HepG2 (cell line): Measurements from ENCODE around the gene ZFPM1.

ENCODE experiments used
- ATF2 ChIP-seq: sonication (generic); formaldehyde crosslinking; IDR thresholded peaks from 2 replicates; pipeline ENCODE4 v1.4.0; 2020; ENCODE audit warnings: missing genetic modification reagents
- BHLHE40 ChIP-seq: IDR thresholded peaks from 2 replicates; pipeline ENCODE4 v1.6.1; 2011; ENCODE audit warnings: low read length, improper control_type of control experiment
- JUNB ChIP-seq: sonication (generic); formaldehyde crosslinking; IDR thresholded peaks from 2 replicates; pipeline ENCODE4 v1.8.0; 2022; ENCODE audit warnings: missing genetic modification reagents, mild to moderate bottlenecking, borderline replicate concordance
- PRPF4 ChIP-seq: fragments of 200-400 bp; formaldehyde crosslinking; IDR thresholded peaks from 2 replicates; pipeline ENCODE4 v1.6.1; 2016; ENCODE audit warnings: low read length, low read depth; ENCODE audit not compliant: poor library complexity, severe bottlenecking
- RARG ChIP-seq: sonication (generic); formaldehyde crosslinking; IDR thresholded peaks from 2 replicates; pipeline ENCODE4 v1.4.0; 2020; ENCODE audit warnings: low read depth, mild to moderate bottlenecking, missing genetic modification reagents
- ZNF563 ChIP-seq: sonication (generic); formaldehyde crosslinking; IDR thresholded peaks from 2 replicates; pipeline ENCODE4 v1.8.0; 2022; ENCODE audit warnings: mild to moderate bottlenecking, moderate library complexity, missing genetic modification reagents
- ZNF747 ChIP-seq: sonication (generic); formaldehyde crosslinking; IDR thresholded peaks from 2 replicates; pipeline ENCODE4 v1.8.1; 2023; ENCODE audit warnings: missing genetic modification reagents, mild to moderate bottlenecking, borderline replicate concordance
- TF ChIP-seq, protein P1 (sequence below): sonication (generic); formaldehyde crosslinking; IDR thresholded peaks from 2 replicates; pipeline ENCODE4 v1.8.0; 2023; ENCODE audit warnings: mild to moderate bottlenecking, missing genetic modification reagents
- TF ChIP-seq, protein P2 (sequence below): sonication (generic); formaldehyde crosslinking; IDR thresholded peaks from 2 replicates; pipeline ENCODE4 v1.5.0; 2020; ENCODE audit warnings: mild to moderate bottlenecking, missing genetic modification reagents, moderate library complexity

DNA sequence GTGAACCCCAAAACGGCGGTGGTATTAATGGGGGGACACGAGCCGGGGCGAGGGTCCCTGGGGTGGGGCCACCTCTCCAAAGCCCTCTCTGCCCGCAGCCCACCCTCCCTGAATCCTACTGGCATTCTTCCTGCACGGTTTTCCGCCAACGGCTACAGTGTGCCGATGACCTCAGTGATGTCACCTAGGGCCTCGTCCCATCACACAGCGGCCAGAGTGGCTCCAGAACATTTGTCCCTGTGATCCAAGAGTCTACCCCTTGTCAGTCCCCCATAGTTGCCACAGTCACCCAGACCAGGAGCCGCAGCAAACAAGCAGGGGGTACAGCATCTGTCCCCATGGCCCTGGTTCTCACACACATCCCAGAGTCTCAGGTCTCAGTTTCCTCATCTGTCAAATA is 13.9 kb downstream of the ZFPM1 start:
- no peak for TF ChIP-seq ZNF563 (CRISPR knock-in tag)
- no peak for TF ChIP-seq RARG (CRISPR knock-in tag)
- TF ChIP-seq, protein P1, sequence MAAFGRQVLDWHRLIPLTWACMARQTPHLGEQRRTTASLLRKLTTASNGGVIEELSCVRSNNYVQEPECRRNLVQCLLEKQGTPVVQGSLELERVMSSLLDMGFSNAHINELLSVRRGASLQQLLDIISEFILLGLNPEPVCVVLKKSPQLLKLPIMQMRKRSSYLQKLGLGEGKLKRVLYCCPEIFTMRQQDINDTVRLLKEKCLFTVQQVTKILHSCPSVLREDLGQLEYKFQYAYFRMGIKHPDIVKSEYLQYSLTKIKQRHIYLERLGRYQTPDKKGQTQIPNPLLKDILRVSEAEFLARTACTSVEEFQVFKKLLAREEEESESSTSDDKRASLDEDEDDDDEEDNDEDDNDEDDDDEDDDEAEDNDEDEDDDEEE (CRISPR knock-in tag) = no peak
- TF ChIP-seq, protein P2, sequence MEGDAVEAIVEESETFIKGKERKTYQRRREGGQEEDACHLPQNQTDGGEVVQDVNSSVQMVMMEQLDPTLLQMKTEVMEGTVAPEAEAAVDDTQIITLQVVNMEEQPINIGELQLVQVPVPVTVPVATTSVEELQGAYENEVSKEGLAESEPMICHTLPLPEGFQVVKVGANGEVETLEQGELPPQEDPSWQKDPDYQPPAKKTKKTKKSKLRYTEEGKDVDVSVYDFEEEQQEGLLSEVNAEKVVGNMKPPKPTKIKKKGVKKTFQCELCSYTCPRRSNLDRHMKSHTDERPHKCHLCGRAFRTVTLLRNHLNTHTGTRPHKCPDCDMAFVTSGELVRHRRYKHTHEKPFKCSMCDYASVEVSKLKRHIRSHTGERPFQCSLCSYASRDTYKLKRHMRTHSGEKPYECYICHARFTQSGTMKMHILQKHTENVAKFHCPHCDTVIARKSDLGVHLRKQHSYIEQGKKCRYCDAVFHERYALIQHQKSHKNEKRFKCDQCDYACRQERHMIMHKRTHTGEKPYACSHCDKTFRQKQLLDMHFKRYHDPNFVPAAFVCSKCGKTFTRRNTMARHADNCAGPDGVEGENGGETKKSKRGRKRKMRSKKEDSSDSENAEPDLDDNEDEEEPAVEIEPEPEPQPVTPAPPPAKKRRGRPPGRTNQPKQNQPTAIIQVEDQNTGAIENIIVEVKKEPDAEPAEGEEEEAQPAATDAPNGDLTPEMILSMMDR (CRISPR knock-in tag) = no peak
- TF ChIP-seq ZNF747 (CRISPR knock-in tag) = no peak
- no peak for TF ChIP-seq ATF2 (CRISPR knock-in tag)
- no peak for TF ChIP-seq PRPF4
- TF ChIP-seq JUNB (CRISPR knock-in tag) = no peak
- no peak for TF ChIP-seq BHLHE40
